RPMI7951 (cell line): ENCODE measurements around the gene GARIN5A. TPM values are rescaled to one million over a fixed set of nuclear protein-coding genes. Genes with fewer than 3 reads are reported as not detected.
"Not testable (repeated sequence)": the region's sequence is repeated elsewhere in the genome, so short reads cannot be mapped to it uniquely, and the experiment has no call there.

Experiments
- DNase-seq: peaks from one replicate; pipeline ENCODE4 v3.0.0-alpha.2; 2012; ENCODE audit warnings: low read depth
- total RNA-seq: library from RNA; depleted of rRNA; stranded (reverse); fragments of >200 nt; shearing (Covaris generic); gene quantifications from 2 replicates; pipeline ENCODE4 v1.2.3, GENCODE V29; 2014

Gene GARIN5A
- total RNA-seq, 1 experiment from 2014 or later, result not detected

DNA sequence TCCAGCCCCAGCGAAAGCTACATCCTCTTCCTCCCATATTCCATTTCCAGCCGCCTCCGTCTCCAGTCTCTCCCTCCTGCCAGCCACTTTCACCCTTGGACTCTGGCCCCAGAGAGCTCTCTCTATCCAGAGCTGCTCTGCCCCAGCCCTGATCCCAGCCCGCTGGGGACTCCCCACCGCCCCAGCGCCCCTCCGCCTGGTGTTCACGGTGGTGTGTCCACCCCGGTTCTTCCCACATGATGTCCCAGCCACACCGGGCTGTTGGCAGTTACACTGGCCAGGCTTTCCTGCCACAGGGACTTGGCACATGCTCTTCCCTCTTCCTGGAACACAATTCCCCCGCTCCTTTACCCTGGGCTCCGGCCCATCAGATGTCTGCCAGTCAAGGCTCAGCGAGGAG is 11.6 kb downstream of the GARIN5A start:
- DNase-seq, result no peak

DNA sequence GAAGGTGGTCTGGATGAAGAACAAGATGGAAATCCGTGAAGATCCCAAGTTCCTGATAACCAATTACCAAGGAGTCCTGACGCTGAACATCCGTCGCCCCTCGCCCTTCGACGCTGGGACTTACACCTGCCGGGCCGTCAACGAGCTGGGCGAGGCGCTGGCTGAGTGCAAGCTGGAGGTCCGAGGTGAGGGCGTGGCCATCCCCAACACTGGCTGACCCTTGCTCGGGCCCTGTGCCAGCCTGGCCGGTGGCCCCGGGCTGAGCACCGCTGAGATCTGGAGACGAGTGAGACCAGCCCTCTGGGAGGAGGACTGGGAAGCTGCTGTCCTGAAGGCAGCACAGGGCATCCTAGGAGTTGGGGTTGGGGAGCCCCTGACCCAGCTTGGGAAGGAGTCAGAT is 12.3 kb downstream of the GARIN5A start:
- no peak for DNase-seq

DNA sequence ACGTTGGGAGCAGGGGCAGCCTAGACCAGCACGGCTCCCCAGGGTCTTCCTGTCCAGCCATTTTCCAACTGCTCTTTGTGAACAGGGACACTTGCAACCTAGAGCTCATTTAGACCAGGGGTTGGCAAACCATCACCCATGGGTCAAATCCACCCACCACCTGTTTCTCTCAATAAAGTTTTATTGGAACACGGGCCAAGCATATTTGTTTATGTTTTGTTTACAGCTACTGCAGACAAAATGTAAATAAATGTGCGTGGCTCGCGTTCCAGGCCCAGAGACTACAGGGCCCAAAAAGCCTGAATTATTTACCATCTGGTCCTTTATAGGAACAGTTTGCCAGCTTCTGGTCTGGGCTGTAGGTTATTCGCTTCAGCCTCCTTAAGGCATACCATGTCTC is 13.7 kb downstream of the GARIN5A start:
- DNase-seq, result no peak

DNA sequence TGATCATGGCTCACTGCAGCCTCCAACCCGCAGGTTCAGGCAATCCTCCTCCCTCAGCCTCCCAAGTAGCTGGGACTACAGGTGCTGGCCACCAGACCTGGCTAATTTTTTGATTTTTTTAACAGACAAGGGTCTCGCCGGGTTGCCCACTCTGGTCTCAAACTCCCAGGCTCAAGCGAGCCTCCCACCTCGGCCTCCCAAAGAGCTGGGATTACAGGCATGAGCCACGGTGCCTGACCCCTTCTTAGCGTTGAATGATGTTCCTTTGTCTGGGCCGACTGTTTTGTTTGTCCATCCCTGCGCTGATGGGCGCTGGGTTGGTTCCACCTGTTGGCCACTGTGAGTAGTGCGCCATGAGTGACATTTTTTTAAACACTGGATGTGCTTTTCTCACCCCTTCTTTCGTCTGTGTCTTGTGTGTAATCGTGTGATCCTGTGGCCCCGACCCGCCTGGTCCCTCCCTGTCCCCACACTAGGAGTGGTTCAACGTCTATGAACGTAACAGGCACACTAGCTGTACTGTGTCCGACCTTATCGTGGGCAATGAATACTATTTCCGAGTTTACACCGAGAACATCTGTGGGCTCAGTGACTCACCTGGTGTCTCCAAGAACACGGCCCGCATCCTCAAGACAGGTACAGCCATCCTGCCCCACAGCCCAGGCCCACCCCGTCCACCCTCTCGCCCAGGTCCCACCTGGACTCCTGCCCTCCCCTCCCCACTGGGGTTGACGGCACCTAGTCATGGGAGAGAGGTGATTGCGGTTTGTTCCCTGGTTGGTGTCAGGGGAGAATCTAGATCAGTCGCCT is 15.4 kb downstream of the GARIN5A start:
- DNase-seq, result peak; percentile 69

DNA sequence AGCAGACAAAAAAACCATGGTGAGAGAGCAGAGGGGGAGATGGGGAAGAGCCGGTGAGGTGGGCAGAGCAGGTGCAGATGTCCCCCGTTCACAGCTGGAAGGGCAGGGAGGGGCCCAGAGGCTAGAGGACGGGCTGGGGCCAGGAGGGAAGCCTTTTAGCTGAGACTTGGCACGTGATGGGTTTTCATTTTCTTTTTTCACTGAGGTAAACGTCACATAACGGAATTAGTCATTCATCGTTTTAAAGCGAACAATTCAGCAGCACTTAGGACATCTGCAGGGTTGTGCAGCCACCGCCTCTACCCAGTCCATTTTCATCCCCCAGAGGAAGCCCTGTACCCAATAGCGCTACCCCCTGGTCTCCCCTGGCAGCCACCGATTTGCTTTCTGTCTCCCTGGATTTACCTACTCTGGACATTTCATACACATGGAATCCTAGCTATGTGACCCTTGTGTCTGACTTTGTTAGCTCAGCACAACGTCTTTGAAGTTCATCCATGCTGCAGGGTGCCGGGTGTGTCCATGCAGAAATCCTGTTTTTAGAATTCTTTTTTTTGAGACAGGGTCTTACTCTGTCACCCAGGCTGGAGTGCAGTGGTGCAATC is 16.4 kb downstream of the GARIN5A start:
- peak; percentile 49 for DNase-seq

DNA sequence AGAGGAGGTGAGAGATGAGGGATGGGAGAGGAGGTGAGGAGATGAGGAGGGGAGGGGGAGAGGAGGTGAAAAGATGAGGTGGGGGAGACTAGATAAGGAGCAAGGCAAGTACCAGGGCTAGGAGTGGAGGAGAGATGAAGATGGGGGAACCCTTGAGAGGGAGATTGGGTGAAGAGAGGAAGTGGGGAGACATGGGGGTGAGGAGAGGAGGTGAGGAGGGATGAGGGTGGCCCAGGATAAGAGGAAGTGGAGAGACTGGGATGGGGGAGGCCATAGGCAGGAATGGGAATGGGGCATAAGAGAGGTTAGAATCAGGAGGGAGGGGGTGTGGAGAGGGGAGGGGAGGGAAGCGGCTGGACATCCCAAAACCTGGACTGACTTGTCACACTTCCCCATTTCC is 17.0 kb downstream of the GARIN5A start:
- DNase-seq, result no peak

DNA sequence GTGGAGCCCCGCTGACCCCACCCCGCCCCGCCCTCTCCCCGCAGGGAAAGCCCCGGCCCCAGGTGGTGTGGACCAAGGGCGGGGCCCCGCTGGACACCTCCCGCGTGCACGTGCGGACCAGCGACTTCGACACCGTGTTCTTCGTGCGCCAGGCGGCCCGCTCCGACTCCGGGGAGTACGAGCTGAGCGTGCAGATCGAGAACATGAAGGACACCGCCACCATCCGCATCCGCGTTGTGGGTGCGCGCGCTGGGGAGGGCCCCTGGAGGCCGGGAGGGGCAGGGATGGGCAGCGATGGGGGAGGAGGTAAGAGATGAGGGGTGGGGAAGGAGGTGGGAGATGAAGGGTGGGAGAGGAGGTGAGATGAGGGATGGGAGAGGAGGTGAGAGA is 17.6 kb downstream of the GARIN5A start:
- DNase-seq, result no peak

DNA sequence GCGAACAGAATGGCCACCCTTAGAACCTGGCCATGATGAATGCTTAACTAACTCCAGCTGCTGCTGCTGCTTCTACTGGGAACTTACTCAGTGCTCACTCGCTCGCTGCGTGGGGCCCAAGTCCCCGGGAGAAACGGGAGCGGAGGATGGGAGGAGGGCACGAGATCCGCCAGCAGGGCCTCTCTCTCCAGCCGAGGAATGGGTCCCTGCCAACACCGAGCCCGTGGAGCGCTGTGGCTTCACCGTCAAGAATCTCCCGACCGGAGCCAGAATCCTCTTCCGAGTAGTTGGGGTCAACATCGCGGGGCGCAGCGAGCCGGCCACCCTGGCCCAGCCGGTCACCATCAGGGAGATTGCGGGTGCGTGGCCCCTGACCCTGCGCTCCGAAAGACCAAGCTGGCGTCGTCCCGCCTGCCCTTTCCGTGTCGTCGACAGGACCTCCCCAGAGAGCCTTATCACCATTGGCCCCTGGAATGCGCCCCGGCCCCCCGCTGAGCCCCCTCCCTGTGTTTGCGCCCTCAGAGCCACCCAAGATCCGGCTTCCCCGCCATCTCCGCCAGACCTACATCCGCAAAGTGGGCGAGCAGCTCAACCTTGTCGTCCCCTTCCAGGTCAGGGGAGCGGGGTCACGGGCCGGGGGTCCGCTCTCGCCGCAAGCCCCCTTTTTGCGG is 18.1 kb downstream of the GARIN5A start:
- DNase-seq, result no peak

DNA sequence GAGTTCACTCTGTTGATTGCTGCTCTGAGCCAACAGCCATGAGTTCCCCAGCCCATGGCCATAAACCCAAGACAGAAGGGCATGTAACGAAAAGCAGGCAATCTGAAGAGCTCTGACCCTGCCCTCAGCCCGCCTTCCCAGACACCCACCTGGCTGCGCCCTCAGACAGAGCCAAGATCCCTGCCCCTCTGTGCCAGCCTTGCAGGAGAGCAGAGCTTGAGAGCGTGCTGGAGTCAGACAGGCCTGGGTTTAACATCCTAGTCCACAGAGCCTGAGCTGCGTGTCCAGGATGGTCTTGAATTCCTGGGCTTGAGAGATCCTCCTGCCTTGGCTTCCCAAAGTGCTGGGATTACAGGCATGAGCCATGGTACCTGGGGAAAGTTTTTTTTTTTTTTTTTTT is 19.3 kb downstream of the GARIN5A start:
- DNase-seq, result no peak

DNA sequence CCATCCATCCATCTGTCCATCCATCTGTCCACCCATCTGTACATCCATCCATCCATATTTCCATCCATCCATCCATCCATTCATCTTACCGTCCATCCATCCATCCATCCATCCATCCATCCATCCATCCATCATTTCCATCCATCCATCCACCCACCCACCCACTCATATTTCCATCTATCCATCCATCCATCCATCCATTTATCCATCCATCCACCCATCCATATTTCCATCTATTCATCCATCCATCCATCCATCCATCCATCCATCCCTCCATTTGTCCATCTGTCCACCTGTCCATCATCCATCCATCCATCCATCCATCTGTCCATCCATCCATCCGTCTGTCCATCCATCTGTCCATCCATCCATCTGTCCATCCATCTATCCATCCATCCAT is 20.7 kb downstream of the GARIN5A start:
- no peak for DNase-seq

DNA sequence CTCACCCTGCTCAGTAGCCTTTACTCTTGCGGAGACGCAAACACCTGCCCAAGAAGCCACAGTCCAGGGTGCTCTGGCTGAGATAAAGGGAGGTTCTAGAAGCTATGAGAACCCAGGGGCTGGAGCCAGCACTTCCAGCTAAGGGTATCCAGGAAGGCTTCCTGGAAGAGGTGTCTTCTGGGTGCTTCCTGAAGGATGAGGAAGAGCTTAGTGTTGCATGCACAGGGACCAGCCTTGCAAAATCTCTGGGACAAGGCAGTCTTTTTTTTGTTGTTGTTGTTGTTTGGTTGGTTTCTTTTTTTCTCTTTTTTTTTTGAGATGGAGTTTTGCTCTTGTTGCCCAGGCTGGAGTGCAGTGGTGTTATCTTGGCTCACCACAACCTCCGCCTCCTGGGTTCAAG is 23.4 kb downstream of the GARIN5A start:
- DNase-seq, result no peak

DNA sequence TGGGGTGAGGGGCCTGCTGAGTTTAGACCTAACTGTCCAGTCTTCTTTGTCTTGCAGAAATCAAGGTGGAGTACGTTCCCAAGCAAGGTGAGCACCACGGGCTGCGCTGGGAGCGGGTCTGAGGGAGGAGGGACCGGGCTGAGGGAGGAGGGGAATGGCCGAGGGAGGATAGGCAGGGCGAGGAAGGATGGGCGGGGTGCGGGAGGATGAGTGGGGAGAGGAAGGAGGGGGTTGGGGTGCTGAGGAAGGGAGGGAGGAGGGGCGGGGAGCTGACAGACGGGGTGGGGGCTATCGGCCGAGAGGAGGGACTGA is 25.5 kb downstream of the GARIN5A start:
- no peak for DNase-seq

DNA sequence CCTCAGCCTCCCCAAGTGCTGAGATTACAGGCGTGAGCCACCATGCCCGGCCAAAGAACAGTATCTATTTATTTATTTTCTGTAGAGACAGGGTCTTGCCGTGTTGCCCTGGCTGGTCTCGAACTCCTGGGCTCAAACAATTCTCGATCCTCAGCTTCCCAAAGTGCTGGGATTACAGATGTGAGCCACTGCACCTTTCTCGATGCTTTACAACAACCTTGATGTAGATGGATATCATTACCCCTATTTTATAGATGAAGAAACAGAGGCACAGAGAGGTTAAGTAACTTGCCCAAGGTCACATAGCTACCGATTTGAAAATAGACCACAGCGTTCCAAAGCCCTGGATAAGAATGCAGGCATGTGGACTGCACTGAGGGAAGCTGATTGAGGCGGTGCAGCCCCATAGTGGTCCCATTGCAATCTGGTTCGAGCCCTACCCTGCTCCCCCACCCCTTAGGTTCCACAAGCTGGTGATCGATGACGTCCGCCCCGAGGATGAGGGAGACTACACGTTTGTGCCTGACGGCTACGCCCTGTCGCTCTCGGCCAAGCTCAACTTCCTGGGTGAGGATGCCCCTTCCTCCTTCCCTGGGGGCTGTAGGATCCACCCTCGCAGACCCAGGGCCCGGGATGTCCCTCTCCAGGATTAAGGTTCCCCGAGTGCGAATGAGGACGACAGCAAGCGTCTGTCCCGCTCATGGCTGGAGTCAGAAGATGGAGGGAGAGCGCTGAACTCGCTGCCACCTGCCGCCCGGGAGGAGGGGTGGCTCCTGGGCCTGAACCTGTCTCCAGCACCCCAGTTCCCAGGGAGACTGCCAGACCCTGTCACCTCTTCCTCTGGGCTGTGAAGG is 26.1 kb downstream of the GARIN5A start:
- DNase-seq, result no peak

DNA sequence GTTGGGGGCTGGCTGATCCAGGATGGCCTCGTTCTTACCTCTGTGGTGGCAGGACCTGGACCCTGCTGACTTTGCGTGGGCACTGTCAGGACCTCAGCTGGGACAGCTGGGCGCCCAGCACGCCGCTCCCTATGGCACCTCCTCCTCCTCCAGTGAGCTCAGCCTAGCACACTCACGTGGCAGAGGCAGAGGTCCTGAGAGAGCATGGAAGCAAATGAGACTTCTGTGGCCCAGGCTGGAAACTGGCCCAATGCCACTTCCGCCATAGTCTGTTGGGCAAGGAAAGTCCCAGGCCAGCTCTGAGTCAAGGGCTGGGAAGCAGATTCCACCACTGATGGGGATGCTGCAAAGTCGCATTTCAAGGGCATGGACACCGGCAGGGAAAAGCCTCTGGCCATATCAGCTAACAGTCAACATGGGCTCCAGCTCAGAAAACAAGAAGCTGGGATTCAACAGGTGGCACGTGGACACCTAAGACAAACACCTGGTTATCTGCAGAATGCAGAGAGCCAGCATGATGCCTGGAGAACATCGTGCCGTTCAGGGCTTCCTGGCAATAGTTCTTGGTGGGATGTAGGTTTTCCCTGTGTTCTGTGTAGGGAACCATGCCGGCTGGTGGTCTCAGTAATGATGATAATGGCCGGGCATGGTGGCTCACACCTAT is 27.3 kb downstream of the GARIN5A start:
- peak; percentile 80 for DNase-seq

DNA sequence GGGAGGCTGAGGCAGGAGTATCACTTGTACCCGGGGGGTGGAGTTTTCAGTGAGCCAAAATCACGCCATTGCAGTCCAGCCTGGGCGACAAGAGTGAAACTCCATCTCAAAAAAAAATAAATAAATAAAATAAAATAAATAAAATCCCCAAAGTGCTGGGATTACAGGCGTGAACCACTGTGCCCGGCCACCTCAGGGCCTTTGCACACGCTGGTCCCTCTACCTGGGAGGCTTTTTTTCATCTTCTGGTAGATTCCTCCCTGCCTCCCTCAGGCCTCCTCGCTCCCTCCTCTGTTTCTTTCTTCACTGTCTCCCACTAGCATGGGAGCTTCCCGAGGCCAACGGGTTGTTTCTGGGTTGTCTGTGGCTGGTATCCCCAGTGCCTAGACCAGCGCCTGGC is 28.9 kb downstream of the GARIN5A start:
- no peak for DNase-seq

DNA sequence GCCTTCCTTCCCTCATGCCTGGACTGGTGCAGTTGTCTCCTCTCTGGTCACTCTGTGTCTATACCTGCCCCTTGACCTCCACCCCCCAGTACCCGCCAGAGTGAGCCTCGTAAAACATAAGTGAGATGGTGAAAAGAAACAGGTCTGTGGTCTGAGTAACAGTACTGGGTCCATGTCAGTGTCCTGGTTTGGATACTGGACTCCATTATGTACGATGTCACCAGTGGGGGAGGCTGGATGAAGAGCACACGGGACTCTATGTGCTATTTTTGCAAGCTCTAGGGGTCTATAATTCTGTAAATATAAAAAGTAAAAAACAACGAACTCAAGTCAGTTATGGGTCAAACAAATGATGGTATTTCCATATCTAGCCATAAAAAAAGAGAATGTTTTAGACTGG is 29.6 kb downstream of the GARIN5A start:
- DNase-seq, result no peak

DNA sequence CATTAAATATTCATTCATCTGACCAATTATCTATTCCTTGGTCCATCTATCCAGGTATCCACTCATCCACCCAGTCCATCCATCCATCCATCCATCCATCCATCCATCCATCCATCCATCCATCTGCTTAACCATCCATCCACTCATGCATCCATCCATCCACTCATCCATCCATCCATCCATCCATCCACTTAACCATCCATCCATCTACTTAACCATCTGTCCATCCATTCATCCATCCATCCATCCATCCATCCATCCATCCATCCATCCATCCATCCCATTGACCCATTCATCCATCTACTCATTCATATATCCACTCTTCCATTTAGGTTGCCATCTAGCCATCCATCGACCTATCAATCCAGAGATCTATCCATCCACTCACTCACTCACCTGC is 32.6 kb downstream of the GARIN5A start:
- DNase-seq, result no peak

DNA sequence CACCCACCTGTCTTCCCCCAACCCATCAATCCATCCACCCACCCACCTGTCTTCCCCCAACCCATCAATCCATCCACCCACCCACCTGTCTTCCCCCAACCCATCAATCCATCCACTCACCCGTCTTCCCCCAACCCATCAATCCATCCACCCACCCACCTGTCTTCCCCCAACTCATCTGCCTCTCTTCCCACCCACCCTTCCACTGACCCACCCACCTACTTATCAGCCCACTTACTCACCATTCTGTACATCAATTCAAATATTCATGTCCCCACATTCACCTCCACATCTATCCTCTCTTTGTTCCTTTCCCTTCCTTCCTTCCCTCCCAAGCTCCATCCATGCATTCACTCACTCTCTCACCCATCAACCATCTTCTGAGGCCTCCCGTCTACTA is 37.5 kb downstream of the GARIN5A start:
- not testable (repeated sequence) for DNase-seq

DNA sequence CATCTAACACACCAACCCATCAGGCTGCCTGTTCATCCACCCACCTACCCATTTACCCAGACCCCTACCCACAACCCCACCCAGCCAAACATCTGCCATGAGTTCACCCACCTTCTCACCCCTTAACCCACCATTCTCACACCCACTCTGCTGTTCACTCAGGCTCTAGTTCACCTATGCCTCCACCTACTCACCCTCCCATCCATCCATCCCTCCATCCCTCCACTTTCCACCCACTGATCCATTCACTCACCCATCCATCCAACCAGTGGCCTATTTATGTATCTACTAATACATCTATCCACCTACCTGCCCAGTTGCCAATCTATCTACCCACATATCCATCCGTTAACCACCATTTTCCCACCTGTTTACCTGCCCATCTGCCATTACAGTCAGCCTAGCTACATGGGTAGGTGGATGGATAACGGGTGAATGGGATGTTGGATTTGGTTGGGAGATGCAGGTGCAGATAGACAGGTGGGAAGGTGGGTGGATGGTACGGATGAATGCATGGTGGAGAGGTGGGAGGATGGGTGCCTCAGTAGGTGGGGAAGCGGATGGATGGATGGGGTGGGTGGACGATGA is 38.7 kb downstream of the GARIN5A start:
- no peak for DNase-seq

DNA sequence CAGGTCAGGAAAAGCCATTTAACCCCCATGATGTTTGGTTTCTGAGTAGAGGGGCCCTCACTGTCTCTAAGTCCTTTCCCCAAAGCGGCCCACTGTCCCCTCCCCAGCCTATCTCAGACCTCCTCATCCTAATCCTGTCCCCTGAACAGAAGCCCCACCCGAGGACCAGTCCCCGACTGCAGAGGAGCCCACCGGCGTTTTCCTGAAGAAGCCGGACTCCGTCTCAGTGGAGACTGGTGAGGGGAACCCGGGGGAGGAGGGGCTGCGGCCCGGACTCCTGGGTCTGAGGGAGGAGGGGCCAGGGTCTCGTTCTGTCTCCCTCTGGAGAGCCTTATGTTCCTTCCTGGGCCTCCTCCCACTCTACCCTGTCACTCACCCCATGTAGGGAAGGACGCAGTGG is 41.0 kb downstream of the GARIN5A start:
- DNase-seq, result no peak

DNA sequence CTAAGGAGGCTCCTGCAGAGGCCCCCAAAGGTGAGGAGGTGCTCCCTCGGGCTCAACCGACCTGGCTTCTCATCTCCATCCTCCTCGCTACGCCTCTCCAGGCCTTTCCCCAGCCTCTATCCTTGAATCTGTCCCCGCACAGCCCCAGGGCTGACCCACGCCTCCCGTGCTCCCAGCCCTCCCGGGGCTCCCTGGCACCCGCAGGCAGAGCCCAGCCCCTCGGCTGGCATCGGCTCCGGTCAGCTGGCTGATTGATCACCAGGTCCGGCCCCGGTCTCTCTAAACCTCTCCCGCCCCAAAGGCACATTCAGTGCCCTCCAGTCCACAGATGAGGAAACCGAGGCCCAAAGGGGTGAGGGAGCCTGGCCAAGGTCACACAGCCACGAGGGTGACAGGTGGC is 41.4 kb downstream of the GARIN5A start:
- DNase-seq, result no peak
